Prostate gland (tissue), 2 donors: Measurements from ENCODE around the gene SMCR8.

Source experiments
- POLR2A ChIP-seq: fragments of 450-650 bp; IDR thresholded peaks from one replicate; pipeline ENCODE4 v1.6.1; 2016; ENCODE audit warnings: antibody characterized with exemption, mild to moderate bottlenecking
- POLR2AphosphoS5 ChIP-seq: sonication (generic); formaldehyde crosslinking; IDR thresholded peaks from one replicate; pipeline ENCODE4 v1.6.1; 2017; ENCODE audit warnings: antibody characterized with exemption
- TF ChIP-seq, protein P1 (sequence below), 4 experiments: fragments of 200-600 bp in 2 of 4; fragments of 450-650 bp in 2 of 4; sonication (generic) in 2 of 4; IDR thresholded peaks; 1 replicate in 3 of 4; 2 replicates in 1 of 4; pipeline ENCODE4 v1.5.1; 2016 to 2019; ENCODE audit warnings: antibody characterized with exemption in 4 of 4, mild to moderate bottlenecking in 2 of 4, moderate library complexity in 2 of 4

DNA sequence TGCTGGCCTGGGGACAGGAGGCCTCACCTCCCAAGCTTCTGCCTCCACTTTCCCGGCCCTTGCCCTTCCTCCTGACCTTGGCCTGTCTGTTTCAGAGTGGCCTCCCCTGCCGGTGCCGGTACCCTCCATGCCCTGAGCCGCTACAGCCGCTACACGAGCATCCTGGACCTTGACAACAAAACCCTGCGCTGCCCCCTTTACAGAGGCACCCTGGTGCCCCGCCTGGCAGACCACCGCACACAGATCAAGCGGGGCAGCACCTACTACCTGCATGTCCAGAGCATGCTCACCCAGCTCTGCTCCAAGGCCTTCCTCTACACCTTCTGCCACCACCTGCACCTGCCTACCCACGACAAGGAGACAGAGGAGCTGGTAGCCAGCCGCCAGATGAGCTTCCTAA is 7.4 kb downstream of the SMCR8 start:
- TF ChIP-seq, protein P1, sequence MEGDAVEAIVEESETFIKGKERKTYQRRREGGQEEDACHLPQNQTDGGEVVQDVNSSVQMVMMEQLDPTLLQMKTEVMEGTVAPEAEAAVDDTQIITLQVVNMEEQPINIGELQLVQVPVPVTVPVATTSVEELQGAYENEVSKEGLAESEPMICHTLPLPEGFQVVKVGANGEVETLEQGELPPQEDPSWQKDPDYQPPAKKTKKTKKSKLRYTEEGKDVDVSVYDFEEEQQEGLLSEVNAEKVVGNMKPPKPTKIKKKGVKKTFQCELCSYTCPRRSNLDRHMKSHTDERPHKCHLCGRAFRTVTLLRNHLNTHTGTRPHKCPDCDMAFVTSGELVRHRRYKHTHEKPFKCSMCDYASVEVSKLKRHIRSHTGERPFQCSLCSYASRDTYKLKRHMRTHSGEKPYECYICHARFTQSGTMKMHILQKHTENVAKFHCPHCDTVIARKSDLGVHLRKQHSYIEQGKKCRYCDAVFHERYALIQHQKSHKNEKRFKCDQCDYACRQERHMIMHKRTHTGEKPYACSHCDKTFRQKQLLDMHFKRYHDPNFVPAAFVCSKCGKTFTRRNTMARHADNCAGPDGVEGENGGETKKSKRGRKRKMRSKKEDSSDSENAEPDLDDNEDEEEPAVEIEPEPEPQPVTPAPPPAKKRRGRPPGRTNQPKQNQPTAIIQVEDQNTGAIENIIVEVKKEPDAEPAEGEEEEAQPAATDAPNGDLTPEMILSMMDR (IDR thresholded peaks at IDR 0.05): no peak
- no peak for TF ChIP-seq POLR2AphosphoS5
- TF ChIP-seq POLR2A: no peak
